ENCODE data around the gene PCDHGA2.
"Not testable (repeated sequence)": the region's sequence is repeated elsewhere in the genome, so short reads cannot be mapped to it uniquely, and the experiment has no call there.

DNA sequence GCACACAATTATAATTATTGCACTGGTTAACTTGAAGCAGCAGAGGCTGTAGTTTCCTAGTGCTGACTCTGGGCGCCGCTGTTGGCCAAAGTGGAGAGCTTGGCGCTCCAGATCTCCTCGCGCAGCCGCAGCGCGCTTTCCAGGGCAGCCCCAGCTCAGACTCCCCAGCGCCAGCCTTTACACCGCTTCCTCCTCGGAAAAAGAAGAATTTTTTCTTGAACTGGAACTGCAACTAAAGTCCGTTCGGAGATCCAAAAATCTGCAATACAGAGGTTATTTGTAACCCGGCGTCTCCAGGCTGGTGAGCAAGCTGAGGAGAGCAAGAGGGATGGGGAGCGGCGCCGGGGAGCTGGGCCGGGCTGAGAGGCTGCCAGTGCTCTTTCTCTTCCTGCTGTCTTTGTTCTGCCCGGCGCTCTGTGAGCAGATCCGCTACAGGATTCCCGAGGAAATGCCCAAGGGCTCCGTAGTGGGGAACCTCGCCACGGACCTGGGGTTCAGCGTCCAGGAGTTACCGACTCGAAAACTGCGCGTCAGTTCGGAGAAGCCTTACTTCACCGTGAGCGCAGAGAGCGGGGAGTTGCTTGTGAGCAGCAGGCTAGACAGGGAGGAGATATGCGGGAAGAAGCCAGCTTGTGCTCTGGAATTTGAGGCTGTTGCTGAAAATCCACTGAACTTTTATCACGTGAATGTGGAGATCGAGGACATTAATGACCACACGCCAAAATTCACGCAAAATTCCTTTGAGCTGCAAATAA, 49.2 kb downstream of the PCDHGA2 start, which contains the start of gene PCDHGB4:
- TF ChIP-seq, protein P1, sequence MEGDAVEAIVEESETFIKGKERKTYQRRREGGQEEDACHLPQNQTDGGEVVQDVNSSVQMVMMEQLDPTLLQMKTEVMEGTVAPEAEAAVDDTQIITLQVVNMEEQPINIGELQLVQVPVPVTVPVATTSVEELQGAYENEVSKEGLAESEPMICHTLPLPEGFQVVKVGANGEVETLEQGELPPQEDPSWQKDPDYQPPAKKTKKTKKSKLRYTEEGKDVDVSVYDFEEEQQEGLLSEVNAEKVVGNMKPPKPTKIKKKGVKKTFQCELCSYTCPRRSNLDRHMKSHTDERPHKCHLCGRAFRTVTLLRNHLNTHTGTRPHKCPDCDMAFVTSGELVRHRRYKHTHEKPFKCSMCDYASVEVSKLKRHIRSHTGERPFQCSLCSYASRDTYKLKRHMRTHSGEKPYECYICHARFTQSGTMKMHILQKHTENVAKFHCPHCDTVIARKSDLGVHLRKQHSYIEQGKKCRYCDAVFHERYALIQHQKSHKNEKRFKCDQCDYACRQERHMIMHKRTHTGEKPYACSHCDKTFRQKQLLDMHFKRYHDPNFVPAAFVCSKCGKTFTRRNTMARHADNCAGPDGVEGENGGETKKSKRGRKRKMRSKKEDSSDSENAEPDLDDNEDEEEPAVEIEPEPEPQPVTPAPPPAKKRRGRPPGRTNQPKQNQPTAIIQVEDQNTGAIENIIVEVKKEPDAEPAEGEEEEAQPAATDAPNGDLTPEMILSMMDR (IDR thresholded peaks at IDR 0.05; ENCODE audit: low read depth, low read length): not testable (repeated sequence)
- TF ChIP-seq POLR2A (IDR thresholded peaks at IDR 0.05; ENCODE audit: extremely low read depth, insufficient read length): not testable (repeated sequence)
